Endothelial cell of umbilical vein (primary cell): ENCODE results near the gene FOCAD.

Experiments
- EZH2 ChIP-seq: IDR thresholded peaks from 2 replicates; pipeline ENCODE4 v1.6.1; 2012; ENCODE audit warnings: borderline replicate concordance, low read depth, mild to moderate bottlenecking, moderate library complexity, low read length, inconsistent platforms; ENCODE audit not compliant: severe bottlenecking
- GATA2 ChIP-seq: IDR thresholded peaks from 2 replicates; pipeline ENCODE4 v1.7.0; 2011; ENCODE audit warnings: low read depth, mild to moderate bottlenecking, moderate library complexity, mixed read lengths, low read length; ENCODE audit not compliant: insufficient read length, insufficient read depth
- JUN ChIP-seq: IDR thresholded peaks from 2 replicates; pipeline ENCODE4 v1.6.1; 2011; ENCODE audit warnings: borderline replicate concordance, low read depth; ENCODE audit not compliant: insufficient read length, insufficient read depth
- MYC ChIP-seq: IDR thresholded peaks from one replicate; pipeline ENCODE4 v1.6.1; 2011; ENCODE audit warnings: mild to moderate bottlenecking, low read depth, low read length
- POLR2A ChIP-seq: IDR thresholded peaks from 2 replicates; pipeline ENCODE4 v1.6.1; 2012; ENCODE audit warnings: low read depth, mild to moderate bottlenecking, control low read depth, low read length
- POLR2AphosphoS5 ChIP-seq: IDR thresholded peaks from 2 replicates; pipeline ENCODE4 v1.6.1; 2012; ENCODE audit warnings: low read depth, mild to moderate bottlenecking, control low read depth, low read length, moderate library complexity; ENCODE audit not compliant: insufficient read depth
- TF ChIP-seq, protein P1 (sequence below): IDR thresholded peaks from 2 replicates; pipeline ENCODE4 v1.6.1; 2011; ENCODE audit not compliant: insufficient read depth, insufficient read length
- TF ChIP-seq, protein P2 (sequence below), 2 donors: IDR thresholded peaks; 1 replicate in 1 of 2; 2 replicates in 1 of 2; pipeline ENCODE4 v1.5.1; 2011; ENCODE audit warnings: low read length in 2 of 2, mild to moderate bottlenecking in 2 of 2, moderate library complexity in 2 of 2, control low read depth in 1 of 2, inconsistent platforms in 1 of 2, low read depth in 1 of 2; ENCODE audit not compliant: insufficient read depth in 1 of 2; ENCODE audit errors: extremely low read depth in 1 of 2

DNA sequence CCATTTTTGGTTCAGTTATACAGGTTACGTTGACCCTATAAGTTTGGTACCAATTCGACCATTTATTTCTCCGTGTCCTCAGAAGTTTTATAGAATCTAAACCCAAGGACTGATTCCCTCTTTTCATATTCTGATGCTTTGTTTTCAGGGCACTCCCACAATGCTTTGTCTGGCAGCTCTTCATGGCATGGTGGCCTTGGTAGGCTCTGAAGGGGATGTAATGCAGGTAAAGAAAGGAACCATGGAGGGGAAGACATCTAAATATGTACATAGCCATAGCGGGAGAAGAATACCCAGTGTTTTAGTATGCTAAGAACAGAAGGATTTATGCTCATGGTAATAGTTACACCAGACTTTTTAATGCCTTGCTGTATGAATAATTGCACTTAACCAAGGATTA is 264.6 kb downstream of the FOCAD start:
- TF ChIP-seq, protein P1, sequence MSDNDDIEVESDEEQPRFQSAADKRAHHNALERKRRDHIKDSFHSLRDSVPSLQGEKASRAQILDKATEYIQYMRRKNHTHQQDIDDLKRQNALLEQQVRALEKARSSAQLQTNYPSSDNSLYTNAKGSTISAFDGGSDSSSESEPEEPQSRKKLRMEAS, result no peak
- TF ChIP-seq, protein P2, sequence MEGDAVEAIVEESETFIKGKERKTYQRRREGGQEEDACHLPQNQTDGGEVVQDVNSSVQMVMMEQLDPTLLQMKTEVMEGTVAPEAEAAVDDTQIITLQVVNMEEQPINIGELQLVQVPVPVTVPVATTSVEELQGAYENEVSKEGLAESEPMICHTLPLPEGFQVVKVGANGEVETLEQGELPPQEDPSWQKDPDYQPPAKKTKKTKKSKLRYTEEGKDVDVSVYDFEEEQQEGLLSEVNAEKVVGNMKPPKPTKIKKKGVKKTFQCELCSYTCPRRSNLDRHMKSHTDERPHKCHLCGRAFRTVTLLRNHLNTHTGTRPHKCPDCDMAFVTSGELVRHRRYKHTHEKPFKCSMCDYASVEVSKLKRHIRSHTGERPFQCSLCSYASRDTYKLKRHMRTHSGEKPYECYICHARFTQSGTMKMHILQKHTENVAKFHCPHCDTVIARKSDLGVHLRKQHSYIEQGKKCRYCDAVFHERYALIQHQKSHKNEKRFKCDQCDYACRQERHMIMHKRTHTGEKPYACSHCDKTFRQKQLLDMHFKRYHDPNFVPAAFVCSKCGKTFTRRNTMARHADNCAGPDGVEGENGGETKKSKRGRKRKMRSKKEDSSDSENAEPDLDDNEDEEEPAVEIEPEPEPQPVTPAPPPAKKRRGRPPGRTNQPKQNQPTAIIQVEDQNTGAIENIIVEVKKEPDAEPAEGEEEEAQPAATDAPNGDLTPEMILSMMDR (IDR thresholded peaks at IDR 0.05; ENCODE audit: extremely low read depth in 1 of 2, insufficient read depth in 1 of 2, low read depth in 1 of 2, low read length in 2 of 2), result no peak
- TF ChIP-seq POLR2AphosphoS5 (no peak), JUN (no peak), POLR2A (no peak), EZH2 (no peak), GATA2 (no peak), MYC (no peak)
